Esophagus (tissue), 2 donors: Measurements from ENCODE around the gene ANKRD33B. TPM values are rescaled to one million over a fixed set of nuclear protein-coding genes. Genes with fewer than 3 reads are reported as not detected.

Experiments
- H3K27ac ChIP-seq, 2 donors: one replicate each; pipeline ENCODE4 v1.5.1; 2013; ENCODE audit warnings: low read depth in 2 of 2, mild to moderate bottlenecking in 2 of 2, inconsistent platforms in 1 of 2, low read length in 1 of 2, moderate library complexity in 1 of 2
- H3K27me3 ChIP-seq, 2 donors: one replicate each; pipeline ENCODE4 v1.6.1; 2013; ENCODE audit warnings: low read length in 2 of 2, control low read depth in 1 of 2, mild to moderate bottlenecking in 1 of 2; ENCODE audit not compliant: insufficient read depth in 2 of 2, control insufficient read depth in 1 of 2
- H3K36me3 ChIP-seq, 2 donors: one replicate each; pipeline ENCODE4 v1.6.1; 2013; ENCODE audit warnings: low read length in 1 of 2; ENCODE audit not compliant: control insufficient read depth in 2 of 2, insufficient read depth in 2 of 2
- H3K4me1 ChIP-seq, 2 donors: one replicate each; pipeline ENCODE4 v1.6.1; 2013; ENCODE audit warnings: low read length in 1 of 2; ENCODE audit not compliant: control insufficient read depth in 2 of 2, insufficient read depth in 2 of 2
- H3K4me3 ChIP-seq, 2 donors: one replicate each; pipeline ENCODE4 v1.5.1; 2013; ENCODE audit warnings: low read length in 2 of 2, mild to moderate bottlenecking in 2 of 2, low read depth in 1 of 2, moderate library complexity in 1 of 2
- H3K9me3 ChIP-seq, 2 donors: one replicate each; pipeline ENCODE4 v1.6.1; 2013; ENCODE audit warnings: mild to moderate bottlenecking in 2 of 2, low read depth in 1 of 2, low read length in 1 of 2, moderate library complexity in 1 of 2; ENCODE audit not compliant: control insufficient read depth in 2 of 2, insufficient read depth in 1 of 2
- WGBS, 2 donors: extraction: QIAGEN DNeasy Blood & Tissue Kit; methylation state at CpG; one replicate each; pipeline ENCODE4 v1.1.7; 2013; 5-methylcytosine and 5-hydroxymethylcytosine counted together
- polyA plus RNA-seq, 2 donors: library from polyadenylated mRNA; stranded (reverse); fragments of 200-250 nt; gene quantifications; one replicate each; pipeline ENCODE4 v1.2.3, GENCODE V29; 2013
- donor health status: healthy with polysubstance abuse.
- donor health status: Bipolar disorder and iron deficiency.

Gene ANKRD33B
- polyA plus RNA-seq, 2 donors = 0.55 to 1.3 TPM

DNA sequence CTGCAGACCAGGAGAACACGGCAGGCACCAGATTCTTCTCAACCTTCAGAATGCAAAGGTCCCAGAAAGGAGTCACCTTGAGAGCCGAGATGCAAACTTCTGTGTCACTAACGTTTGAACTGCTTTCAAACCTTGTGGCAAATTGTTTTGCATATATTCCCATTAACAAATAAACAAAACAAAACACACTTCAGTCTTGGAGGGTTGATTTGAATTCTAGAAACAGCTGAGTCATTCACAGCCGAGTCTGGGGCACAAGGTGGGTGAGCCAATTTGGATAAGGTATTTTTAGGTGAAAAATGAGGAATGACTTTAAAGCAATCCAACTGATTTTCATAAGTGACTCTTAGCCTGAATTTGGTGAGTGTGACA is 38.8 kb upstream of the ANKRD33B start:
- Histone ChIP-seq H3K27ac (no peak overlapping the region), H3K36me3 (no peaks in the 10 kb centered on the region), H3K27me3 (no peaks in the 10 kb centered on the region), H3K4me3 (no peak overlapping the region), H3K9me3 (peaks cover 0 to 3% of the 10 kb centered on the region in 2 donors), H3K4me1 (peaks cover 0 to 5% of the 10 kb centered on the region in 2 donors)
- WGBS, 2 donors = 67 to 71% methylated on average over 4 of the region's 4 CpGs

DNA sequence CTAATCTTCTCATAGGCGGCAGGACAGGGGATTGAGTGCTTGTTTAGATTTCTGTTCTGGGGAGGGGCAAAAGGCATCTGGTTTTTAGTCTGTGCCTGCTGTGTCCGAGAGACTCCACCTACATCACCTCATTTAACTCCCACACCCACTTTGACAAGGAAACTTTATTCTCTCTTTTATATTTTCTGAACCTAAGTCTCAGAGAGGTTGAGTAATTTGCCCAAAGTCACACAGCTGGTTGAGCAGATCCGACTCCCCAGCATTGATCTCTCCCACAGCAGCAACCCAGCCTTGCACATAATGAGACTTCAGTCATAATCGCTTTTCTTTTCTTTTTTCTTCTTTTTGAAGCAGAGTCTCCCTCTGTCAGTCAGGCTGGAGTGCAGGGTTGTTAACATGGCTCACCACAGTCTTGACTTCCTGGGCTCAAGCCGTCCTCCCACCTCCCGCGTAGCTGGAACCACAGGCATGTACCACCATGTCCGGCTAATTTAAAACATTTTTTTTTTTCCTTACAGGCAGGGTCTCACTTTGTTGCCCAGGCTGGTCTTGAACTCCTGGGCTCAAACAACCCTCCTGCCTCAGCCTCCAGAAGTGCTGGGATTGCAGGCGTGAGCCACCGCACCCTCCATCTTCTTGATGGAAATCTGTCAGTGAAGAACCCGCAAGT is 36.5 kb upstream of the ANKRD33B start:
- H3K4me3 ChIP-seq = no peak overlapping the region
- H3K4me1 ChIP-seq = peaks cover 0 to 5% of the 10 kb centered on the region in 2 donors
- peak overlapping the region; percentile 5 to 74 for H3K27ac ChIP-seq
- H3K9me3 ChIP-seq = no peaks in the 10 kb centered on the region
- H3K36me3 ChIP-seq = no peaks in the 10 kb centered on the region
- 58 to 62% methylated on average over 11 of the region's 11 CpGs for WGBS, 2 donors
- H3K27me3 ChIP-seq = no peaks in the 10 kb centered on the region

DNA sequence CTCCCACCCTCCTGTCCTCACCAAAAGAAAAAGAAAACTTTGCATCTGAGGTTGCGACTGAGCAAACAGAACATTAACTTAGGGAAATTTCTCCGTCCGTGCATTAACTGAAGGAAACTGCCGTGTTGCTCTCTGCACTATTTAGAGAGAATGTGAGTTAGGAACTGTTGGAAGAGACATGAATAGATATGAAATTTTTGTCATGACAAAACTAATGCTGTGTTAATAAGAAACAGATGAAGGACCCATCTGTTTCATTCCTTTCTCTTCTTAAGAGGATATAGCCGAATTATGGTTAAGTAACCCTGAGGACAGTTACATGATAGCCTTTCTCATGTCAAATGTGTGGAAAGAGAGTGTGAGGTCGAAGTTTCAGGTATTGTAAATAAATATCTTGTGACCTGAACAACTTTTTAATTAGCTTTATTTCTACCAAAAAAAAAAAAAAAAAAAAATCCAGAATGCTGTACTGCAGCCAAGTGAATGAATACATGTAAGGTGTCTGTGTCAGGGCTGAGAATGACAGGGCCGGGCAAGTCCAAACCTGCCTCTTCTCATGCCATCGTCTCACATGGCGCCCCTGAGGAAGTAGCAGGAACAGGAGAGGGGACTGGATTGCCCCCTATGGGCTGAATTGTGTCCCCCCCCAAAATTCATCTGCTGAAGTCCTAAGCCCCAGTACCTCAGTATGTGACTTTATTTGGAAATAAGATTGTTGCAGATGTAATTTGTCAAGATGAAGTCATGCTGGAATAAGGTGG is 35.6 kb upstream of the ANKRD33B start:
- no peaks in the 10 kb centered on the region for H3K27me3 ChIP-seq
- H3K4me1 ChIP-seq = peaks cover 2 to 5% of the 10 kb centered on the region in 2 donors
- H3K27ac ChIP-seq = no peak overlapping the region
- no peaks in the 10 kb centered on the region for H3K9me3 ChIP-seq
- WGBS, 2 donors = 51 to 60% methylated on average over 9 of the region's 9 CpGs
- no peaks in the 10 kb centered on the region for H3K36me3 ChIP-seq
- H3K4me3 ChIP-seq = no peak overlapping the region

DNA sequence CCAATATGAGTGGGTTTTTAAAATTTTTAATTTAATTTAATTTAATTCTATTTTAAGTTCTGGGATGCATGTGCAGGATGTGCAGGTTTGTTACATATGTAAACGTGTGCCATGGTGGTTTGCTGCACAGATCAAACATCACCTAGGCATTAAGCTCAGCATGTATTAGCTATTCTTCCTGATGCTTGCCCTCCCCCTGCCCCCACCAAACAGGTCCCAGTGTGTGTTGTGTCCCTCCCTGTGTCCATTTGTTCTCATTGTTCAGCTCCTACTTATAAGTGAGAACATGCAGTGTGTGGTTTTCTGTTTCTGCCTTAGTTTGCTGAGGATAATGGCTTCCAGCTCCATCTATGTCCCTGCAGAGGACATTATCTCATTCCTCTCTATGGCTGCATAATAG is 35.0 kb upstream of the ANKRD33B start:
- Histone ChIP-seq H3K27me3 (no peaks in the 10 kb centered on the region), H3K9me3 (no peaks in the 10 kb centered on the region), H3K4me1 (peaks cover 4 to 7% of the 10 kb centered on the region in 2 donors), H3K27ac (no peak overlapping the region), H3K36me3 (no peaks in the 10 kb centered on the region), H3K4me3 (no peak overlapping the region)
- 80% methylated on average over 1 of the region's 1 CpG for WGBS, 2 donors

DNA sequence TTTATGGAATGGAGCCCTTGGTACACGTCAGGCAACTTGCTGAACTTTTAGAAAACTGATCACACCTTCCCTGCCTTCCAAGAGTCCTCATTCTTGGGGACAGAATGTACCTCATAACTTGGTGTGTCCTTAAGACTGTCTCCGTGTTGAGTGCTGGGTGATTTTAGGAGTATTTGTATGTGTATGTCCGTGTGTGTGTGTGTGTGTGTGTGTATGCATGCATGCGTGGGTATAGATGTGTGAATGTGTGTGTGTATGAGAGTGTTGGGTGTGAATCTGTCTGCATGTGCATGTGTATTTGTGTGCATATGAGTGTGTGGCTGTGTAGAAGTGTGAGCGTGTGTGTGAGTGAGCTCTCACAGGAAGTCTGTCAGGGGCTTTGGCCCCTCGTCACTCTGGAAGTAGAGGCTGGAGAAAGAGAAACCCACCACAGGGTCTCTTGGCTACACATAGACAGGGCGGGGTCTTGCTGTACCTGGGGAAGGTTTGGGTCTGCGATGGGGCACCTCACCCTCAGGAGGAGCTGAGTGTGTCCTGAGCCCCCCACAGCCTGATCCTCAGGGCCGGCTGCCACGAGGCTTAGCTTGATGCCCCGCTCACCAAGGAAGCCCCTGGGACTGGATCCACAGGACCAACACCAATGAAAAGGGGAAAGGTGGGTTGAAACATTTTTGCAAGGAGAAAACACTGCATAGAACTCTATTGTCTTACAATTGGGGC is 33.1 kb upstream of the ANKRD33B start:
- 78 to 90% methylated on average over 11 of the region's 11 CpGs for WGBS, 2 donors
- H3K9me3 ChIP-seq = no peaks in the 10 kb centered on the region
- no peak overlapping the region for H3K27ac ChIP-seq
- no peaks in the 10 kb centered on the region for H3K36me3 ChIP-seq
- no peak overlapping the region for H3K4me3 ChIP-seq
- no peaks in the 10 kb centered on the region for H3K27me3 ChIP-seq
- peaks cover 5 to 8% of the 10 kb centered on the region in 2 donors for H3K4me1 ChIP-seq

DNA sequence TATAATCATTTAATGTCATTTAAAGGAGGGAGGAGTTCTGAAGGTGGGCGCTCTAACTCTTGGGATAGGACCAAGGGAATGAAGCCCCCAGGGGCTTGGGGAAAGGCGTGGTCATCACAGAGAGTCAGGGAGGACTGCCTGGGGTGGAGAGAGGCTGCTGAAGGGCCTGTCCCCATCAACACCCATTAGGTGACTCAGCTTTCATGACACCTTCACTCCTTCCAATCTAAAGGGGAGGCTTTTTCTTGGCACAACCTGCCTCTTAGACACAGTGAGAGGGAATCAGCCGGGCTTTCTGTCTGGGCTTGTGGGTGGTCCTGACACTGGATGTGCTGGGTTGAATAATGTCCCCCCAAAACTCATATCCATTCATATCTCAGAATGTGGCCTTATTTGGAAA is 31.4 kb upstream of the ANKRD33B start:
- Histone ChIP-seq H3K4me3 (no peak overlapping the region), H3K27me3 (no peaks in the 10 kb centered on the region), H3K4me1 (peaks cover 5 to 7% of the 10 kb centered on the region in 2 donors), H3K27ac (no peak overlapping the region), H3K9me3 (no peaks in the 10 kb centered on the region), H3K36me3 (no peaks in the 10 kb centered on the region)
- 81% methylated on average over 3 of the region's 3 CpGs for WGBS, 2 donors

DNA sequence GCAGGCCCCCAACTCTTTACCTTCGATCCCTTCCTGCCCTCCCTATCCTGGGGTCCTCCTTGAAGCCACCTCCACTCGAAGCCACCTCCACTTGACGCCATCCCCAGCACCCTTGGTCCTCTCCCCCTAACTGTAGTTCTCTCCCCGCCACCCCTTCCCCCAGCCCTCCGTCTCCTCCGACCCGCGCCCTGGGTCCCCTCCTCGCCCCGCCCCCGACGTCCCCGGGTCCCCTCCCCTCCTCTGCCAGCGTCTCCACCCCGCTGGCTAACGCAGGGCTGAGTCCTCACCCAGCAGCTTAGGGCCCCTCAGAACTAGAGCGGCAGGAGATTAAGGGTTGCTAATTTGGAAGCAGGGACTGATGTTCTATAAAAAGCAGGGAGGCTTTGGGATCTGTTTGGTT is 30.6 kb upstream of the ANKRD33B start:
- Histone ChIP-seq H3K36me3 (no peaks in the 10 kb centered on the region), H3K27me3 (no peaks in the 10 kb centered on the region), H3K9me3 (no peaks in the 10 kb centered on the region), H3K4me1 (peaks cover 5 to 9% of the 10 kb centered on the region in 2 donors), H3K27ac (no peak overlapping the region), H3K4me3 (no peak overlapping the region)
- WGBS, 2 donors = 18 to 24% methylated on average over 17 of the region's 17 CpGs

DNA sequence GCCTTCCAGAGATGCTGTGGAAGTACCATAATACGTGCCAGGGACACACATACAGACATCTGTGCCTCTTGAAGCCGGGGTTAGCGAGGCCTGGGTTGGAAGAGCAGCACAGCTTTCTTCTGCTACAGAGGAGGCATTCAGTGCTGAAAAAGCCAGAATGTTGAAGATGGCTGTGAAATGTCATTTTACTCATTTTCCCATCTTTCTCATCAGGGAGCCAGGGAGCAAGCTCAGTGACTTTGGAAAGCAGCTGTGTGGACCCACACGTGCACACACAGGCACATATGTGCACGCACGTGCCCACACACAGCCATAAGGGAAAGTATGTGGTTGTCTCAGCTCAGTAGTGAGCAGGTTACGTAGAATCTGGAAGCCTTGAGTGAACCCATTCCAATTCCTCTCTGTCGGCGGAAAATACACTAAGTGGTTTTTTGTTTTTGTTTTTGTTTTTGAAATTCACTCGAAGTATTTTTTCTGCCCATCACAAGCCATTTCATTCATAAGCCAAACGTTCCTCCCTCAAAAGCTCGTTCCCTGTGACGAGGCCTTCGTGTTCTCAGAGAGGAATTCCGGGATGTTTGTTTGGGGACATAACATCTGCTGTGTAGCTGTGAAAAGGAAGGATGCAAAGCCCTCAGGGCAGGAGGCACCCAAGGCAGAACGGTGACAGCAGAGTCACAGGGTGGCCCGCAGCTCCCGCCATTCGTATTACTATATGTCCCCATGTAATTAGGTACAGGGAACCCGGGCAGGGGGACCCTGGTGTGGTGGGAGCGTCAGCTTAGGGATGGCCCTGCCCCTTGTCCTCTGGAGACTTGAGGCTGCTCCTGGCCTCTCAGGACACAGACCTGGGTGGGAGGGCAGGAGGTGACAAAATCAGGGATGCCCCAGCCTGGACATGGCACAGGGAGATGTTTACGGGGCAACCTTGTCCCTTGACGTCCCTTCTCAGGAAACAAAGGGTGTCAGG is 29.0 kb upstream of the ANKRD33B start:
- no peak overlapping the region for H3K27ac ChIP-seq
- H3K4me3 ChIP-seq = no peak overlapping the region
- WGBS, 2 donors = 74 to 79% methylated on average over 23 of the region's 23 CpGs
- peaks cover 9 to 21% of the 10 kb centered on the region in 2 donors for H3K4me1 ChIP-seq
- H3K36me3 ChIP-seq = no peaks in the 10 kb centered on the region
- no peaks in the 10 kb centered on the region for H3K9me3 ChIP-seq
- no peaks in the 10 kb centered on the region for H3K27me3 ChIP-seq

DNA sequence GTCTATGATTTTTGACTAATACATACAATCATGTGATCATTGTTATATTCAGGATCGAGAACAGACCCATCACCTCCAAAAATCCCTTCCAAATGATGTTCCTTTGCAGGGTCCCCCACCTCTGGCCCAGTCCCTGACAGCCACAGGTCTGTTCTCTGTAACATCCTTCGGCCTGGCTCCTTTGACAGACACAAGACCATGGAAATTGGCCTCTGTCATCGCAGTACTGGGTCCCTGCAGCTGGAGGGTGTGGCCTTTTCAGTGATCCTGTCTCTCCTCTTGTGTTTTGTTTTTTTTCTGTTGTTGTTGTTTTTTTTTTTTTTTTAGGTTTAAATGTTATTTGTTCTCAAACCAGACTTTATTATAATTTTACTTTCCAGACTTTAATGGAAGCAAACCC is 27.4 kb upstream of the ANKRD33B start:
- H3K4me1 ChIP-seq = peaks cover 9 to 21% of the 10 kb centered on the region in 2 donors
- 69 to 77% methylated on average over 3 of the region's 3 CpGs for WGBS, 2 donors
- H3K9me3 ChIP-seq = no peaks in the 10 kb centered on the region
- H3K27me3 ChIP-seq = no peaks in the 10 kb centered on the region
- H3K36me3 ChIP-seq = no peaks in the 10 kb centered on the region
- no peak overlapping the region for H3K27ac ChIP-seq
- no peak overlapping the region for H3K4me3 ChIP-seq
